K562 (cell line): ENCODE results near the gene ETV7. TPM values are rescaled to one million over a fixed set of nuclear protein-coding genes. Genes with fewer than 3 reads are reported as not detected.
A peak's percentile ranks its signal among the peaks of the same experiment; 100 is the strongest.

Source experiments
- CBX1 ChIP-seq: sonication (generic); IDR thresholded peaks from 2 replicates; pipeline ENCODE4 v1.6.1; 2016; ENCODE audit warnings: antibody characterized with exemption, low read depth, mild to moderate bottlenecking
- ETV5 ChIP-seq: sonication (generic); formaldehyde crosslinking; IDR thresholded peaks from 2 replicates; pipeline ENCODE4 v1.4.0; 2020; ENCODE audit warnings: low read depth, mild to moderate bottlenecking, missing genetic modification reagents
- ETV6 ChIP-seq, 3 experiments: fragments of 150-350 bp in 1 of 3; sonication (generic) in 1 of 3; formaldehyde crosslinking in 1 of 3; IDR thresholded peaks; 2 replicates each; pipeline versions ENCODE4 v1.6.1 to v1.8.0; 2014 to 2022; ENCODE audit warnings: borderline replicate concordance in 2 of 3, low read depth in 2 of 3, antibody characterized with exemption in 1 of 3, low read length in 1 of 3, mild to moderate bottlenecking in 1 of 3, missing genetic modification reagents in 1 of 3
- FOSL1 ChIP-seq: fragments of 200-800 bp; sonication (Bioruptor generic); conservative IDR thresholded peaks from 2 replicates; pipeline ENCODE4 v1.6.1; 2016; ENCODE audit warnings: missing genetic modification characterization, missing compliant biosample characterization
- HNRNPH1 ChIP-seq: fragments of 200-400 bp; formaldehyde crosslinking; optimal IDR thresholded peaks from 2 replicates; pipeline ENCODE3; 2017; ENCODE audit warnings: low read depth, mild to moderate bottlenecking, low read length, moderate library complexity
- HNRNPL ChIP-seq: fragments of 200-400 bp; formaldehyde crosslinking; IDR thresholded peaks from 2 replicates; pipeline ENCODE4 v1.6.1; 2017; ENCODE audit warnings: low read depth, mild to moderate bottlenecking, low read length
- MEIS2 ChIP-seq: fragments of 450-650 bp; IDR thresholded peaks from 2 replicates; pipeline ENCODE4 v1.6.1; 2014; ENCODE audit warnings: mild to moderate bottlenecking; ENCODE audit not compliant: partially characterized antibody
- NEUROD1 ChIP-seq: fragments of 150-350 bp; IDR thresholded peaks from 2 replicates; pipeline ENCODE4 v1.6.1; 2014; ENCODE audit warnings: borderline replicate concordance, low read length, low read depth; ENCODE audit not compliant: partially characterized antibody
- NFE2L1 ChIP-seq: fragments of 450-650 bp; IDR thresholded peaks from 2 replicates; pipeline ENCODE4 v1.6.1; 2016; ENCODE audit warnings: missing genetic modification characterization, low read depth, mild to moderate bottlenecking, missing compliant biosample characterization, moderate library complexity, borderline replicate concordance
- PRMT5 ChIP-seq: sonication (generic); formaldehyde crosslinking; IDR thresholded peaks from 2 replicates; pipeline ENCODE4 v1.5.0; 2020; ENCODE audit warnings: missing genetic modification reagents
- PRPF4 ChIP-seq: fragments of 200-400 bp; formaldehyde crosslinking; IDR thresholded peaks from one replicate; pipeline ENCODE4 v1.6.1; 2017; ENCODE audit warnings: low read length, low read depth, mild to moderate bottlenecking; ENCODE audit not compliant: insufficient read depth, poor library complexity, severe bottlenecking
- PTRF ChIP-seq: fragments of 450-650 bp; IDR thresholded peaks from 2 replicates; pipeline ENCODE4 v1.6.1; 2016; ENCODE audit warnings: mild to moderate bottlenecking, missing genetic modification characterization, missing compliant biosample characterization
- TAF1 ChIP-seq: IDR thresholded peaks from 2 replicates; pipeline ENCODE4 v1.6.1; 2011; ENCODE audit warnings: mild to moderate bottlenecking, low read length, moderate library complexity; ENCODE audit not compliant: insufficient read depth, control insufficient read depth, severe bottlenecking; ENCODE audit errors: extremely low read depth
- ZEB2 ChIP-seq: fragments of 450-650 bp; IDR thresholded peaks from 2 replicates; pipeline ENCODE4 v1.6.1; 2016
- ZNF133 ChIP-seq: fragments of 250-450 bp; sonication (Bioruptor Pico); IDR thresholded peaks from 2 replicates; pipeline ENCODE4 v1.4.0; 2020; ENCODE audit warnings: mild to moderate bottlenecking
- ZNF140 ChIP-seq: fragments of 250-450 bp; sonication (Bioruptor Pico); IDR thresholded peaks from 2 replicates; pipeline ENCODE4 v1.8.0; 2021; ENCODE audit warnings: moderate library complexity, mild to moderate bottlenecking, inconsistent platforms
- ZSCAN32 ChIP-seq: fragments of 450-650 bp; formaldehyde crosslinking; IDR thresholded peaks from 2 replicates; pipeline ENCODE4 v1.4.0; 2020; ENCODE audit warnings: mild to moderate bottlenecking, moderate library complexity
- polyA plus RNA-seq, 8 experiments: library from polyadenylated mRNA; depleted of rRNA in 4 of 8; stranded (reverse) in 5 of 8; unstranded in 3 of 8; fragments of >200 nt; fragmentation: Nextera tagmentation in 2 of 8; fragmentation: Illumina TruSeq in 1 of 8; extraction: Ambion mirVana in 2 of 8; extraction: Trizol in 1 of 8; gene quantifications; 2 replicates each; pipeline versions ENCODE4 v1.2.1 to v1.2.3, GENCODE V29; 2011 to 2014; ENCODE audit warnings: inconsistent platforms in 1 of 8, missing spikeins in 1 of 8
- total RNA-seq, 7 experiments: library from RNA; depleted of rRNA in 6 of 7; stranded (reverse); fragments of >200 nt in 6 of 7; fragmentation: Illumina TruSeq in 2 of 7; extraction: Trizol in 2 of 7; gene quantifications; 2 replicates each; pipeline versions ENCODE4 v1.2.1 to v1.2.3, GENCODE V29; 2011 to 2021; ENCODE audit warnings: low replicate concordance in 1 of 7
- TF ChIP-seq, protein P1 (sequence below): fragments of 450-650 bp; conservative IDR thresholded peaks from 2 replicates; pipeline ENCODE4 v1.6.1; 2016; ENCODE audit warnings: missing genetic modification characterization, low read depth, mild to moderate bottlenecking, missing compliant biosample characterization, moderate library complexity
- TF ChIP-seq, protein P2 (sequence below): sonication (generic); formaldehyde crosslinking; IDR thresholded peaks from 2 replicates; pipeline ENCODE4 v1.8.1; 2022; ENCODE audit warnings: missing genetic modification reagents
- TF ChIP-seq, protein P3 (sequence below): sonication (generic); formaldehyde crosslinking; IDR thresholded peaks from 2 replicates; pipeline ENCODE4 v1.8.1; 2022; ENCODE audit warnings: missing genetic modification reagents
- TF ChIP-seq, protein P4 (sequence below): sonication (generic); formaldehyde crosslinking; IDR thresholded peaks from 2 replicates; pipeline ENCODE4 v1.8.0; 2022; ENCODE audit warnings: missing genetic modification reagents, mild to moderate bottlenecking, borderline replicate concordance
- TF ChIP-seq, protein P5 (sequence below): sonication (generic); formaldehyde crosslinking; IDR thresholded peaks from 2 replicates; pipeline ENCODE4 v1.9.0; 2022; ENCODE audit warnings: mild to moderate bottlenecking, missing genetic modification reagents

The ETV7 gene
- total and polyA plus RNA-seq, 9 of the 15 experiments (the other 6 are each of a cell fraction or from before 2014, with no cell fraction given), result 0.07 to 0.22 (median 0.14) TPM; not detected in 3

DNA sequence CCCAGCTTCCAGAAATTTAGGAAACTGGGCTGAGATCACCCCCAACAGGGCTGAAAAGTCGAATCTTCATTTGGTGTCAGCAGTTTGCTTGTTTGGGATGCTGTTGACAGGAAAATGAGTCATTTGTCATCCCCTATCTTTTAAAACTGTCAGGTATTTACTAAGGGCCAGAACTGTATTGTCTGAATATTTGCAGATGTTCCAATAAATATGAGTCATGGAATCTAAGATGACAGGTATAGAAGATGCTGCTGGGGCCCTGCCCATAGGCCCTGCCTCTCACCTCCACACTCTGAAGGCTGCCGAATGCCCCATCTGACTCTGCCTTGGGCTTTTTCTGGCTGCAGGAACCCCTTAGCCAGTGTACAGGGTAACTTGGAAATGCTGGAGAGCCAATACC, 3.9 kb downstream of the ETV7 start (continued):
- TF ChIP-seq ETV6 (IDR thresholded peaks at IDR 0.05; ENCODE audit: borderline replicate concordance in 1 of 2, low read depth in 2 of 2, low read length in 1 of 2) (no peak), ETV6 (CRISPR knock-in tag; IDR thresholded peaks at IDR 0.05; ENCODE audit: borderline replicate concordance) (no peak), PRPF4 (no peak), MEIS2 (peak; percentile 89), ZEB2 (0 out of 2 replicates have a peak, but pooled peaks have one; percentile 28), TAF1 (no peak), ZNF133 (no peak), PRMT5 (CRISPR knock-in tag) (no peak), HNRNPH1 (no peak), FOSL1 (tag) (0 out of 2 replicates have a peak, but pooled peaks have one; percentile 35), CBX1 (no peak), NEUROD1 (no peak), ZNF140 (CRISPR knock-in tag) (no peak), HNRNPL (no peak), ETV5 (CRISPR knock-in tag) (no peak), NFE2L1 (no peak), PTRF (no peak), ZSCAN32 (CRISPR knock-in tag) (no peak)
- TF ChIP-seq, protein P1, sequence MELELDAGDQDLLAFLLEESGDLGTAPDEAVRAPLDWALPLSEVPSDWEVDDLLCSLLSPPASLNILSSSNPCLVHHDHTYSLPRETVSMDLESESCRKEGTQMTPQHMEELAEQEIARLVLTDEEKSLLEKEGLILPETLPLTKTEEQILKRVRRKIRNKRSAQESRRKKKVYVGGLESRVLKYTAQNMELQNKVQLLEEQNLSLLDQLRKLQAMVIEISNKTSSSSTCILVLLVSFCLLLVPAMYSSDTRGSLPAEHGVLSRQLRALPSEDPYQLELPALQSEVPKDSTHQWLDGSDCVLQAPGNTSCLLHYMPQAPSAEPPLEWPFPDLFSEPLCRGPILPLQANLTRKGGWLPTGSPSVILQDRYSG, result no peak
- TF ChIP-seq, protein P2, sequence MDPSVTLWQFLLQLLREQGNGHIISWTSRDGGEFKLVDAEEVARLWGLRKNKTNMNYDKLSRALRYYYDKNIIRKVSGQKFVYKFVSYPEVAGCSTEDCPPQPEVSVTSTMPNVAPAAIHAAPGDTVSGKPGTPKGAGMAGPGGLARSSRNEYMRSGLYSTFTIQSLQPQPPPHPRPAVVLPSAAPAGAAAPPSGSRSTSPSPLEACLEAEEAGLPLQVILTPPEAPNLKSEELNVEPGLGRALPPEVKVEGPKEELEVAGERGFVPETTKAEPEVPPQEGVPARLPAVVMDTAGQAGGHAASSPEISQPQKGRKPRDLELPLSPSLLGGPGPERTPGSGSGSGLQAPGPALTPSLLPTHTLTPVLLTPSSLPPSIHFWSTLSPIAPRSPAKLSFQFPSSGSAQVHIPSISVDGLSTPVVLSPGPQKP (CRISPR knock-in tag), result no peak
- TF ChIP-seq, protein P3, sequence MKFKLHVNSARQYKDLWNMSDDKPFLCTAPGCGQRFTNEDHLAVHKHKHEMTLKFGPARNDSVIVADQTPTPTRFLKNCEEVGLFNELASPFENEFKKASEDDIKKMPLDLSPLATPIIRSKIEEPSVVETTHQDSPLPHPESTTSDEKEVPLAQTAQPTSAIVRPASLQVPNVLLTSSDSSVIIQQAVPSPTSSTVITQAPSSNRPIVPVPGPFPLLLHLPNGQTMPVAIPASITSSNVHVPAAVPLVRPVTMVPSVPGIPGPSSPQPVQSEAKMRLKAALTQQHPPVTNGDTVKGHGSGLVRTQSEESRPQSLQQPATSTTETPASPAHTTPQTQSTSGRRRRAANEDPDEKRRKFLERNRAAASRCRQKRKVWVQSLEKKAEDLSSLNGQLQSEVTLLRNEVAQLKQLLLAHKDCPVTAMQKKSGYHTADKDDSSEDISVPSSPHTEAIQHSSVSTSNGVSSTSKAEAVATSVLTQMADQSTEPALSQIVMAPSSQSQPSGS (CRISPR knock-in tag), result no peak
- TF ChIP-seq, protein P4, sequence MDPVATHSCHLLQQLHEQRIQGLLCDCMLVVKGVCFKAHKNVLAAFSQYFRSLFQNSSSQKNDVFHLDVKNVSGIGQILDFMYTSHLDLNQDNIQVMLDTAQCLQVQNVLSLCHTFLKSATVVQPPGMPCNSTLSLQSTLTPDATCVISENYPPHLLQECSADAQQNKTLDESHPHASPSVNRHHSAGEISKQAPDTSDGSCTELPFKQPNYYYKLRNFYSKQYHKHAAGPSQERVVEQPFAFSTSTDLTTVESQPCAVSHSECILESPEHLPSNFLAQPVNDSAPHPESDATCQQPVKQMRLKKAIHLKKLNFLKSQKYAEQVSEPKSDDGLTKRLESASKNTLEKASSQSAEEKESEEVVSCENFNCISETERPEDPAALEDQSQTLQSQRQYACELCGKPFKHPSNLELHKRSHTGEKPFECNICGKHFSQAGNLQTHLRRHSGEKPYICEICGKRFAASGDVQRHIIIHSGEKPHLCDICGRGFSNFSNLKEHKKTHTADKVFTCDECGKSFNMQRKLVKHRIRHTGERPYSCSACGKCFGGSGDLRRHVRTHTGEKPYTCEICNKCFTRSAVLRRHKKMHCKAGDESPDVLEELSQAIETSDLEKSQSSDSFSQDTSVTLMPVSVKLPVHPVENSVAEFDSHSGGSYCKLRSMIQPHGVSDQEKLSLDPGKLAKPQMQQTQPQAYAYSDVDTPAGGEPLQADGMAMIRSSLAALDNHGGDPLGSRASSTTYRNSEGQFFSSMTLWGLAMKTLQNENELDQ (CRISPR knock-in tag), result no peak
- TF ChIP-seq, protein P5, sequence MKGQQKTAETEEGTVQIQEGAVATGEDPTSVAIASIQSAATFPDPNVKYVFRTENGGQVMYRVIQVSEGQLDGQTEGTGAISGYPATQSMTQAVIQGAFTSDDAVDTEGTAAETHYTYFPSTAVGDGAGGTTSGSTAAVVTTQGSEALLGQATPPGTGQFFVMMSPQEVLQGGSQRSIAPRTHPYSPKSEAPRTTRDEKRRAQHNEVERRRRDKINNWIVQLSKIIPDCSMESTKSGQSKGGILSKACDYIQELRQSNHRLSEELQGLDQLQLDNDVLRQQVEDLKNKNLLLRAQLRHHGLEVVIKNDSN (CRISPR knock-in tag), result no peak
